GM12875 (cell line): Measurements from ENCODE around the gene WASF2.

Experiments
- H3K4me3 ChIP-seq: one replicate; pipeline ENCODE4 v1.5.1; 2011; ENCODE audit warnings: low read depth, low read length, control low read depth
- TF ChIP-seq, protein P1 (sequence below): IDR thresholded peaks from 2 replicates; pipeline ENCODE4 v1.5.1; 2011; ENCODE audit warnings: low read depth, mild to moderate bottlenecking, control low read depth, inconsistent platforms, low read length, moderate library complexity, borderline replicate concordance; ENCODE audit not compliant: insufficient read depth

Gene WASF2

DNA sequence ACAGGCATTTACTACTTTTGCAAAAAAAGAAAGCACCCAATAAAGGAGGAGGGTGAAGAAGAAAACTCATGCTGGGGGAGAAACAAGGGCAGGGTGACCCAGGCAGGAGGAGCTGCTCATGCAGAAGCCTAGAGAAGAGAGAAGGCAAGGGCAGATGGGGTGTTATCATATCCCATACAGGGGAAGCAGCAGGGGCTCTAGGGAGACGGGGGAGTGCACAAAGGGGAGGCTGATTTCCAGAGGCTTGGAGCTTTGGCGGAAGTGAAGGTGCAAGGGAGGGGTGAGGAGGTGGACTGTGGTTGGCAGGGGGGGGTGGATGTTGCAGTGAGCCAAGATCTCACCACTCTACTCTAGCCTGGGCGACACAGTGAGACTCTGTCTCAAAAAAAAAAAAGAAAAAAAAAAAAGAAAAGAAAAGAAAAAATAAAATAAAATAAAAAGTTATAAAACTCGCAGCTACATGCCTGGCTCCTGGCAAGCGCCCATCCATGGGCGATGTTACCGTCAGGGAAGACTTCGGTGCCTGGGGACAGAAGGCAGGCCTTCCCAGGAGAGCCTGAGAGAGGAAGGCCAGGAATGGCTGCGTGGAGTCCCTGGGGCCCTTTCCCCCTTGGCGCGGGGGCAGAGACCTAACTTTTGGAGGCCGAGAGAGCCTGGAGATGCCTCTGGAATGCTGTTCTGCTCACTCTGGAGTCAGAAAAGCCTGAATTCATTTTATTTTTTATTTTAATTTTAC is 112.0 kb downstream of the WASF2 start:
- TF ChIP-seq, protein P1, sequence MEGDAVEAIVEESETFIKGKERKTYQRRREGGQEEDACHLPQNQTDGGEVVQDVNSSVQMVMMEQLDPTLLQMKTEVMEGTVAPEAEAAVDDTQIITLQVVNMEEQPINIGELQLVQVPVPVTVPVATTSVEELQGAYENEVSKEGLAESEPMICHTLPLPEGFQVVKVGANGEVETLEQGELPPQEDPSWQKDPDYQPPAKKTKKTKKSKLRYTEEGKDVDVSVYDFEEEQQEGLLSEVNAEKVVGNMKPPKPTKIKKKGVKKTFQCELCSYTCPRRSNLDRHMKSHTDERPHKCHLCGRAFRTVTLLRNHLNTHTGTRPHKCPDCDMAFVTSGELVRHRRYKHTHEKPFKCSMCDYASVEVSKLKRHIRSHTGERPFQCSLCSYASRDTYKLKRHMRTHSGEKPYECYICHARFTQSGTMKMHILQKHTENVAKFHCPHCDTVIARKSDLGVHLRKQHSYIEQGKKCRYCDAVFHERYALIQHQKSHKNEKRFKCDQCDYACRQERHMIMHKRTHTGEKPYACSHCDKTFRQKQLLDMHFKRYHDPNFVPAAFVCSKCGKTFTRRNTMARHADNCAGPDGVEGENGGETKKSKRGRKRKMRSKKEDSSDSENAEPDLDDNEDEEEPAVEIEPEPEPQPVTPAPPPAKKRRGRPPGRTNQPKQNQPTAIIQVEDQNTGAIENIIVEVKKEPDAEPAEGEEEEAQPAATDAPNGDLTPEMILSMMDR: no peak
- no peak overlapping the region for H3K4me3 ChIP-seq

DNA sequence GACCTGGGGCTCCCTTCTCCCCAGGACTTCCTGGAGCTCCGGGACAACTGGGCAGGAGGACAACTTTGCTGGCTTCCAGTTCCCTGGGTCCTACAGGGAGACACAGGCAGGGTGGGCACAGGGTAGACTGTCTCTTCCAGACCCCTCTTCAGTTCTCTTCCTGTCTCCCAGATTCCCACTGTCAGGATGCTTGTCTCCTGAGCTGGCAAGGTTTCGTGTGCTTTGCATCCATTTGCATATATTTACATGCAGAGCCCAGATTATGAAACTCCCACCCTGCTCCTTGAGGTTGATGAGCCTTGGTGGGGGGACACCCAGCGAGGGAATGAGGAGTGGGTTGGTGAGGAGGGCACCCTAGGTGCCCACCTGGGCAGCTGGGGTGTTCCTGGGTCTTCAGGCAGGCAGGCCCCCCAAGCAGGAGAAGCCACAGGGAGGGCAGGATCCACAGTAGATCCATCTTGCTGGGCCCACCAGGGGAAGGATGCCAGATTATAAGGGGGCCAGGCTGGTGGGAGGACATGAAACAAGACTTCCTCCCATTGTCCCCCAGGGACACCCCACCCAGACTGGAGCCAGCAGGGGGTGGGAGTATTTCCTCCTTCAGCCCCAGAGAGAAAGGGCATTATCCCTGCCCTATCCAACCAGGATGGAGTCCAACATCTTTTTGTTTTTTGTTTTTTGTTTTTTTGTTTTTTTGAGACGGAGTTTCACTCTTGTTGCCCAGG is 115.4 kb downstream of the WASF2 start, which contains the start of gene FCN3:
Gene FCN3 (minus strand): TSS at position 463 of the 725 bp plus-strand sequence. CDS start 6 bp downstream, at position 457.
- TF ChIP-seq, protein P1: no peak
- H3K4me3 ChIP-seq: no peak within 1 kb of the TSS

DNA sequence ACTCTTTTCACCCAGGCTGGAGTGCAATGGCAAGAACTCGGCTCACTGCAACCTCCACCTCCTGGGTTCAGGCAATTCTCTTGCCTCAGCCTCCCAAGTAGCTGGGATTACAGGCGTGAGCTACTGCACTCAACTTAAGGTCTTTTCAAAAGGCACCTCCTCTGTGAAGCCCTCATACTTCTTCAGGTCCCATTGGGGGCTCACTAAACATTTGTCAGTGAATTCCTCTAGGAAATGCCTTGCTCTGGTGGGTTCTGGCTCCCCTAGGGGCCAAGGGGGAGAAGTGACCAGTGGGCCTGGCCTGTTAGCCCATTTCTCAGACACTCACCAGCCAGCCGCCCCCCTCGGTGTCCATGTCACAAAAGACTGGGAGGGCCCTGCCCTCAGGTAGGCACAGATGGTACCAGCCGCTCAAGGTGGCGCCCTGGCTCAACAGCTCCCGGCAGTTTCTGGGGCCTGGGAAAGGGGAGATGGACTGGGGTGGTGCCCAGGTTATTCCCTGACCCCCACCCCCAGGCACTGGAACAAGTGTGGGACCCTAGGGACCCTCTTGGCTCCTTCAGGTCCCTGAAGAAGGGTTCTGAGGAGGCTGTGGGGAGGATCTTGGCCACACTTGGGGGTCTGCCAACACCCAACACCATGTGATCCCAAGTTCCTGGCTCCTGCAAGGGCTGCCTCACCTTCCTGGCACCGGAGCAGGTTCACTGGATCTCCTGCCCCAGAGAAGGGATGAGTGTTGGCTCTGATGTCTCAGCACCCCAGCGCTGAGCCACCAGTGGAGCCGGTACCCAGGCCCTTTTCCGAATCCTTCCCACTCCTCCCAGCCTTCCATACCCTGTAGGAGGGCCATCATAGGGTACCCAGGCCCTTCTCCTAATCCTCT is 116.9 kb downstream of the WASF2 start:
- TF ChIP-seq, protein P1: peak; percentile 30; the same call in 1 of the 2 replicates

DNA sequence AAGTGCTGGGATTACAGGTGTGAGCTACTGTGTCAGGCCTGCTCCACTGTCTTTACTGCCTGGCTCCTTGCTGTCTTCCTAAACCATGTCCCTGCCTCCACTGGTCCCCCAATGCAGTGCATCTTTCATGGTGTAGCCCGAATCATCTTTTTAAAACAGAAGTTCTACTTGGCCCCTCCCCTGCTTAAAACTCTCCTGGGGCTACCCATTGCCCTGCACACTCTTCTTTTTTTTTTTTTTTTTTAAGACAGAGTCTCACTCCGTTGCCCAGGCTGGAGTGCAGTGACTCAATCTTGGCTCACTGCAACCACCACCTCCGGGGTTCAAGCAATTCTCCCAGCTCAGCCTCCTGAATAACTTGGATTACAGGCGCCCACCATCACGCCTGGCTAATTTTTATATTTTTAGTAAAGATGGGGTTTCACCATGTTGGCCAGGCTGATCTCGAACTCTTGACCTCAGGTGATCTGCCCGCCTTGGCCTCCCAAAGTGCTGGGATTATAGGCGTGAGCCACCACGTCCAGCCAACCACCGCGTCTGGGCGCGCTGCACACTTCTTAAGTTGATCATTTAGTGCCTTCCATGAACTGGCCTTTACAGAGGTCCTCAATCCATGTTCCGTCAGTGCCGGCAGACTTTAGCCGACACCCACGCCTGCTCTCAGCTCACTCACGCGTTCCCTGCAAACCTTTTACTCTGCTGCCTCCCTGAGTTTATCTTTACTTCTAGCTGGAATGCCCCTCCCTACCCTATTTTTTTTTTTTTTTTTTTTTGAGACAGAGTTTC is 117.8 kb downstream of the WASF2 start:
- TF ChIP-seq, protein P1: no peak
- H3K4me3 ChIP-seq: no peak overlapping the region

More for the DNA sequence above, 116.9 kb downstream of the WASF2 start:
- H3K4me3 ChIP-seq: no peak overlapping the region

DNA sequence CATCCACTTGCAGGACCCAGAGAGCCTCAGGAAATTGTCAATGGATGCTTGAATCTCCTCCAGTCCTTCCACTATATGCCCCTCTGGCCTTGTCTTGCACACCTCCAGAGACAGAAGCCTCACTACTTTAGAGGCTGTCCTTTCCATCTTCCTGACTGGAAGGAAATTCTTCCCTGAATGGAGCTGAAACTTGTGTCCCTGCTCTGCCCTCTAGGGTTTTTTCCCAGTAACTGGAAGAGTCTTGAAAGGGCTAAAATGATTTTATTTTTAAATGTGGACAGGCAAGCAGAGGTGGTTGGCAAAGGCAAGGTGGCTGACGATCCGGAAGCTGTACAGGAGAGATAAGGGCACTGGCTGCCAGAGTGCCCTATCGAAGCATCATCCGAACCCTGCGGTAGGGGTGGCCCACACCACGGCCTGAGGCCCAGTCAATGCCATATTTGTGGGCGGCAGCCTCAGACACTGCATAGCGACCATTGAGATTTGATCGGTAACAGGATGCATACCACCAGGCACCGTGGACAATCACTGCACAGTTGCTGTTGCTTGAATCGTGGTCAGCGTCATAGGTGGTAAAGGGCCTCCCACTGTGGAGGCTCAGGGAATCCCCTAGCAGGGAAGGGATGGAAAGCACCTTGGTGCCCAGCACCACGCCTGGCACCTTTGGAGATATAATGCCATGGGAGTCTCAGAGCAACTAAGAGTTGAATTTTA is 120.9 kb downstream of the WASF2 start:
- no peak overlapping the region for H3K4me3 ChIP-seq
- TF ChIP-seq, protein P1: no peak
